ENCODE measurements around the gene ADGRG1. TPM values are rescaled to one million over a fixed set of nuclear protein-coding genes. Genes with fewer than 3 reads are reported as not detected.
A peak's percentile ranks its signal among the peaks of the same experiment; 100 is the strongest.

The ADGRG1 gene
- total RNA-seq, 1 donor from 2014 or later = 116 TPM

DNA sequence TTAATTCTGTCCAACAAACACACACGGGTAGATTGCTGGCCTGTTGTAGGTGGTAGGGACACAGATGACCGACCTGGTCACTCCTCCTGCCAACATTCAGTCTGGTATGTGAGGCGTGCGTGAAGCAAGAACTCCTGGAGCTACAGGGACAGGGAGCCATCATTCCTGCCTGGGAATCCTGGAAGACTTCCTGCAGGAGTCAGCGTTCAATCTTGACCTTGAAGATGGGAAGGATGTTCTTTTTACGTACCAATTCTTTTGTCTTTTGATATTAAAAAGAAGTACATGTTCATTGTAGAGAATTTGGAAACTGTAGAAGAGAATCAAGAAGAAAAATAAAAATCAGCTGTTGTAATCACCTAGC, 36.2 kb downstream of the ADGRG1 start:
- Mint-ChIP-seq H3K4me3 (ENCODE audit: unreplicated experiment) (no peak overlapping the region), H3K4me1 (ENCODE audit: low read depth, unreplicated experiment) (no peaks in the 10 kb centered on the region), H3K9me3 (ENCODE audit: unreplicated experiment) (peaks cover 11% of the 10 kb centered on the region), H3K27ac (ENCODE audit: unreplicated experiment) (peak overlapping the region; percentile 21), H3K36me3 (ENCODE audit: unreplicated experiment) (no peaks in the 10 kb centered on the region), H3K27me3 (ENCODE audit: unreplicated experiment) (peaks cover 8% of the 10 kb centered on the region)
- TF ChIP-seq, protein P1, sequence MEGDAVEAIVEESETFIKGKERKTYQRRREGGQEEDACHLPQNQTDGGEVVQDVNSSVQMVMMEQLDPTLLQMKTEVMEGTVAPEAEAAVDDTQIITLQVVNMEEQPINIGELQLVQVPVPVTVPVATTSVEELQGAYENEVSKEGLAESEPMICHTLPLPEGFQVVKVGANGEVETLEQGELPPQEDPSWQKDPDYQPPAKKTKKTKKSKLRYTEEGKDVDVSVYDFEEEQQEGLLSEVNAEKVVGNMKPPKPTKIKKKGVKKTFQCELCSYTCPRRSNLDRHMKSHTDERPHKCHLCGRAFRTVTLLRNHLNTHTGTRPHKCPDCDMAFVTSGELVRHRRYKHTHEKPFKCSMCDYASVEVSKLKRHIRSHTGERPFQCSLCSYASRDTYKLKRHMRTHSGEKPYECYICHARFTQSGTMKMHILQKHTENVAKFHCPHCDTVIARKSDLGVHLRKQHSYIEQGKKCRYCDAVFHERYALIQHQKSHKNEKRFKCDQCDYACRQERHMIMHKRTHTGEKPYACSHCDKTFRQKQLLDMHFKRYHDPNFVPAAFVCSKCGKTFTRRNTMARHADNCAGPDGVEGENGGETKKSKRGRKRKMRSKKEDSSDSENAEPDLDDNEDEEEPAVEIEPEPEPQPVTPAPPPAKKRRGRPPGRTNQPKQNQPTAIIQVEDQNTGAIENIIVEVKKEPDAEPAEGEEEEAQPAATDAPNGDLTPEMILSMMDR (IDR thresholded peaks at IDR 0.05; ENCODE audit: partially characterized antibody, unreplicated experiment) = no peak
- no peak for DNase-seq

DNA sequence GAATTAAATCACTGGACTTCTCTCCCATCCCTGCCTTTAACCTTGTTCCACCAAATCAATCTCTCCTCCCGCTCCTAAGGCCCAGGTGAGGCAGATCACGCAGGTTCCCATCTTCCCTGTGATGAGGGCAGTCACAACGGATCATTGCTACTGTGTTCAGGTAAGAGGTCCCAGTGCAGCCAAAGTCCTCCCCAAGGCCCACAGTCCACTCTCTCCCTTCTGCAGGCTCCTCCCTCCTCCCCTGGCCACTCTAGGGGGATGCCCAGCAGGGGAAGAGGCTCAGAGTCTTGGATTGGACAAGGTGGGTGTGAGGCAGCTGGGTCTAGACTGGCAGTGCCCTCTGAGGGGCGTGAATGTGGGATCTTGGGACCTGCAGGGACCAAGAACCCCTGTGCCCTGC, 37.1 kb downstream of the ADGRG1 start:
- no peak for DNase-seq
- Mint-ChIP-seq H3K27ac (ENCODE audit: unreplicated experiment) (no peak overlapping the region), H3K27me3 (ENCODE audit: unreplicated experiment) (peaks cover 10% of the 10 kb centered on the region), H3K4me3 (ENCODE audit: unreplicated experiment) (no peak overlapping the region), H3K9me3 (ENCODE audit: unreplicated experiment) (peaks cover 11% of the 10 kb centered on the region), H3K4me1 (ENCODE audit: low read depth, unreplicated experiment) (no peaks in the 10 kb centered on the region), H3K36me3 (ENCODE audit: unreplicated experiment) (no peaks in the 10 kb centered on the region)
- TF ChIP-seq, protein P1 (IDR thresholded peaks at IDR 0.05; ENCODE audit: partially characterized antibody, unreplicated experiment) = no peak

DNA sequence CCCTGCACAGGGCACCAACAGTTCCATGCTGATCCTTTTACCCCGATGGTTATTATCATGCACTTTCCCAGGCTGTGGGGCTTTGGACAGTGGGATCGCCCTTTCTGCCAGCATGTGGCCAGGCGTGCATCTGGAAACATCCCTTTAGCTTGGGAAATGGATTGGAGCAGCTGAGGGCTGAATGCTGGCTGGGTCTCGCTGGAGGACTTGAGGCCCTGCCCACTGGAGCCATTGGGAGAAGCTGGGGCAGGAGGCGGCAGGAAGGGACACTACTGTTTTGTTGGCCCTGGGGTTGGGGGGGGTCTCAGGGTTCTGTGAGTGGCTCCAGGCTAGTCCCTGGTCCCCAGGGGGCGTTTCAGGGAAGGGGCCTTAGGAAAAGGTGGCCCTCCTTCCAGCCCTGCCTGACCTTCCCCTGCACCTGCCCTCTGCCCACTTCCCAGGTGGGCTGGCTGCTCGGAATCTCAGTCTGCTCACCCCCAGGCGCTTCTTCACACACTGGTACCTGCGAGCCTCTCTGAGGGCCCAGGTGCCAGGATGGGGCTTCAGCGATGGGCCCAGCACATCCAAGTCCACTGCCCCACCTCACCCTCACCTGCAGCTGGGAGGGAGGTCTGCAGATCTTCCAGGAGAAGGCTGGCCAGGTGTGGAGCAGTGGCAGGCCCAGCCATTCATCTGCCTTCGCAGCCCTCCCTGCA, 38.1 kb downstream of the ADGRG1 start:
- Mint-ChIP-seq H3K27ac (ENCODE audit: unreplicated experiment) (no peak overlapping the region), H3K9me3 (ENCODE audit: unreplicated experiment) (peaks cover 11% of the 10 kb centered on the region), H3K36me3 (ENCODE audit: unreplicated experiment) (no peaks in the 10 kb centered on the region), H3K4me1 (ENCODE audit: low read depth, unreplicated experiment) (no peaks in the 10 kb centered on the region), H3K4me3 (ENCODE audit: unreplicated experiment) (no peak overlapping the region), H3K27me3 (ENCODE audit: unreplicated experiment) (peaks cover 10% of the 10 kb centered on the region)
- TF ChIP-seq, protein P1 (IDR thresholded peaks at IDR 0.05; ENCODE audit: partially characterized antibody, unreplicated experiment) = no peak
- peak; percentile 36 for DNase-seq

DNA sequence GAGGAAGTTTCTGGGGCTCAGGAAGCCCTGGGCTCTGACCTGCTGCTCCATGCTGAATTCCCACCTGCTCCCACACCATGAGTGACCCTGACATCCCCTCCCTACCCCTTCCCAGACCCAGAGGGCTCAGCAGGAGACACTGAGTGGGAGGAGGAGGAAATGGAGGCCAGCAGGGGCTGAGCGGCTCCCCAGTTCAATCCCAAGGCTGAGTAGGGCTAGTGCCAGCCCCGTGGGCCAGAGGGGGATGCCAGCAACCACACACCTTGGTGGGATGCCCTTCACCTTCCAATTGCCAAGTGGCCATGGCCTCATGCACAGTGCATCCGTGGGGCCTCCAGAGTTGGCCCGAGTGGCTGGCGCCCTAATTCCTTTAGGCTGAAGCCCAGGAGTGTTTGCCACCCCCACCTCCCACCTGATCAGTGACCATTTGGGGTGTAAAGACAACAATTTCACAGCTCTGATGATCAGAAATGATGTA, 38.7 kb downstream of the ADGRG1 start:
- no peak for DNase-seq
- no peaks in the 10 kb centered on the region for H3K36me3 Mint-ChIP-seq (ENCODE audit: unreplicated experiment)
- H3K27ac Mint-ChIP-seq (ENCODE audit: unreplicated experiment) = no peak overlapping the region
- peaks cover 8% of the 10 kb centered on the region for H3K9me3 Mint-ChIP-seq (ENCODE audit: unreplicated experiment)
- H3K4me1 Mint-ChIP-seq (ENCODE audit: low read depth, unreplicated experiment) = no peaks in the 10 kb centered on the region
- H3K27me3 Mint-ChIP-seq (ENCODE audit: unreplicated experiment) = peaks cover 10% of the 10 kb centered on the region
- TF ChIP-seq, protein P1 (IDR thresholded peaks at IDR 0.05; ENCODE audit: partially characterized antibody, unreplicated experiment) = no peak
- H3K4me3 Mint-ChIP-seq (ENCODE audit: unreplicated experiment) = no peak overlapping the region

DNA sequence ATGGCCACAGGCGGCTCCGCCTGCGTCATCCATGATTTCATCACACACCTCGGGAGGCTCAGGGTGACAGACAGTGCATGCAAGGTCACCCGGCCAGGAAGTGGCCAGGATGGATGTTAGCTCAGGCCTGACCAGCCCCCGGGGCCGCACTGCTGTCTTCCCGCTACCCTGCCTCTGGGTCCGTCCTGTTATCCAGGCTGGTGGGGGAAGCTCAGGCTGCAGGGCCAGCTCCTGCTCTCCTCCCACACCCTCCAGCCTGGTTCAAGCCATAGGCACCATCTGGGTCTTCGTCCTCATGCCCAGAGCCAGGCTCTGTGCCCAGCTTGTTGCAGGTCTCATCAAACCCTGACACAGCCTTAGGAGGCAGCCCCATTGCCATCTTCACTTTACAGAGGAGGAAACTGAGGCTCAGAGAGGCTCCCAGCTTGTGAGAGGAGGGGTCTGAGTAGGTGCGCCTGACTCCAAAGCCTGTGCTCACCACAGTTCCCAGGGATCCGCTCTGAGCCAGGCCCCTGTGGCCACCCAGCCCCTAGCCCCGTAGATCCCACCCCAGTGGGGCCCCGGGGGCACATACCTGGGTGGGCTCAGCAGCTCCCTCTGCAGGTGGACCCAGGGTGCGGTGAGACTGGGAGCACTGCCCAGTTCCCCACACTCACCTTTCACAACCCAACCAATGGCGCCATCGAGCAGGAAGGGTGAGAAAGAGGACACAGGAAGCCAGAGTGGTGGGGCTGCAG, 39.3 kb downstream of the ADGRG1 start:
- no peak for DNase-seq
- H3K4me1 Mint-ChIP-seq (ENCODE audit: low read depth, unreplicated experiment) = no peaks in the 10 kb centered on the region
- H3K4me3 Mint-ChIP-seq (ENCODE audit: unreplicated experiment) = no peak overlapping the region
- H3K36me3 Mint-ChIP-seq (ENCODE audit: unreplicated experiment) = no peaks in the 10 kb centered on the region
- peaks cover 5% of the 10 kb centered on the region for H3K9me3 Mint-ChIP-seq (ENCODE audit: unreplicated experiment)
- TF ChIP-seq, protein P1 (IDR thresholded peaks at IDR 0.05; ENCODE audit: partially characterized antibody, unreplicated experiment) = peak; percentile 24
- no peak overlapping the region for H3K27ac Mint-ChIP-seq (ENCODE audit: unreplicated experiment)
- peaks cover 8% of the 10 kb centered on the region for H3K27me3 Mint-ChIP-seq (ENCODE audit: unreplicated experiment)

Measured in glutamatergic neuron (in vitro differentiated cells).